NK-92 (cell line): ENCODE results near the gene KLHL36.

Experiments
- DNase-seq: peaks from one replicate; lab custom pipeline; 2025; ENCODE audit not compliant: unreplicated experiment; lab: John Stamatoyannopoulos, UW

Gene KLHL36

GRCh38 chr16:84647828-84648594 lies at the start of gene KLHL36:
Gene KLHL36, plus strand, starts transcription at chr16:84648511. Its CDS starts 2,357 bp downstream, at chr16:84650868.
- no peak for DNase-seq

GRCh38 chr16:84599521-84600202 lies 48.6 kb upstream of the KLHL36 start:
- DNase-seq, result no peak

- DNase-seq, result no peak
Observed at GRCh38 chr16:84600343-84601229, 47.7 kb upstream of the KLHL36 start.

GRCh38 chr16:84603140-84603816 lies 45.0 kb upstream of the KLHL36 start:
- no peak for DNase-seq

DNA sequence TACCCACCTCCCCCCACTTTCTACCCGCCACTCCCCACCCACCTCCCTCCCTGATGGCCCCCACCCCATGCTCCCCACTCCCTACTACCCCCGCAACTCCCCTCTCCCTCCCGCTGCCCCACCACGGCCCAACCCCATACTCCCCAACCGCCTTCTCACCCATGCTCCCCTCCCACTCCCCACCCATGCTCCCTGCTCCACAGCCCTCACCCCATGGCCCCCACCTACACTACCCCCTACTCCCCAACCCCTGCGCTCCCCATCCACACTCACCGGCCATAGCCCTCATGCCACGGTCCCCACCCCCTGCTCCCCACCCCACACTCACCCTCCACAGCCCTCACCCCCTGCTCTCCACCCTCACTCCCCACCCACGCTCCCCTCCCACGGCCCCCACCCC lies 44.4 kb upstream of the KLHL36 start:
- DNase-seq, result no peak

DNA sequence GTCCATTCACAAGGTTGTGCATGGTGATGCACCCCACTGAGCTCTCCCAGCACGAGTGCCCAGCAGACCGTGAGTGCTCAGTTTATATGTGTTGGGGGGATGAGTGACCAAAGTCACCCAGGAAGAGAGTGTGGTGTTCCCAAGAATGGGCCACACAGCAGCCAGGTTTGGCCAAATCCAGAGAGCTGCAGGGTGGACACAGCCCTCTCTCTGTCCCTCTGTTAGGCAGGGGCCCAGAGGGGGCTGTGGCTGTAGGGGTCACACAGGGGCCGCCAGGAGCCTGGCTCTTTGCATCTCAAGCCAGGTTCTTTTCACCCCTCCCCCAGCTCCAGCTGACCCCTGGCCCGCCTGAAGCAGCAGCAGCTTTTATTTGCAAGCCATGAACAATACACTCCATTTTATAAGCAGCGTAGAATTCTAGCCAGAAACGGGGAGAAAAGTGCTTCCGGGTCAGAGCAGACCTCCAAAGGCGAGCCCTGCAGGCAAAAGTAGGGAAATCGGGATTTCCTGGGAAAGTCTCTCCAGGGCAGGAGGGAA lies 43.8 kb upstream of the KLHL36 start:
- DNase-seq, result no peak

DNA sequence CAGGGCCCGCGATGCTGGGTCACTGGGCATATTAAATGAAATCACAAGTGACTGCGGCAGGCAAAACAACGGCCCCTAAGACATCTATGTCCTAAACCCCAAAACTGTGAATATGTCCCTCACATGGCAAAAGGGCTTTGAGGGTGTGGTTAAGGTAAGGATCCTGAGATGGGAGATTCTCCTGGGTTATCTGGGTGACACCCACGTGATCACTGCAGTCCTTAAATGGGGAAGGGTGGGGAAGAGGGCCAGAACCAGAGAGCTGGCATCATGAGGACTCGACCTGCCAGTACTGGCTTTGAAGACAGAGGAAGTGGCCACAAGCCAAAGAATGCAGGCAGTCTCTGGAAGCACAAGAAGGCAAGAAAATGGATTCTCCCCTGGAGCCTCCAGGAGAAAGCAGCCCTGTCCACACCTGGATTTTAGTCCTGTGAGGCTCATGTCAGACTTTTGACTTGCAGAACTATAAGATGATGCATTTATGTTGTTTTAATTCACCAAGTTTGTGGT lies 42.9 kb upstream of the KLHL36 start:
- DNase-seq, result no peak

- no peak for DNase-seq
Observed at GRCh38 chr16:84606081-84606875, 42.0 kb upstream of the KLHL36 start.

DNA sequence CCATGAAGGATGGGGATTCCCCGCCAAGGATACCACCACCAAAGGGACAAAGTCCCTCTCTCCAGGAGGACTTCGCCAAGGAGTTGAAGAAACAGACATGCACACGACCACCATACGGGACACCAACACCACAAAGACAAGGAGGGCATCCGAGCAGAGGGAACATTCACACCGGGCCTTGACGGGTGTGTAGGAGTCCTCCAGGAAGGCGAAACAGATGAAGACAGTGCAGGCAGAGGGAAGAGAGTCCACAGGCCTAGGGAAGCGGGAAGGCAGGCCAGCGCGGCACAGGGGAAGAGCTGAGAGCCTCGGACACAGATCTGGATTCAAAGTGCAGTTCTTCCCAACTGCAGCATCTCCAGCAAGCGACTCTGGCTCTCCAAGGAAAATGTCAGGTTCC lies 41.2 kb upstream of the KLHL36 start:
- DNase-seq, result no peak

DNA sequence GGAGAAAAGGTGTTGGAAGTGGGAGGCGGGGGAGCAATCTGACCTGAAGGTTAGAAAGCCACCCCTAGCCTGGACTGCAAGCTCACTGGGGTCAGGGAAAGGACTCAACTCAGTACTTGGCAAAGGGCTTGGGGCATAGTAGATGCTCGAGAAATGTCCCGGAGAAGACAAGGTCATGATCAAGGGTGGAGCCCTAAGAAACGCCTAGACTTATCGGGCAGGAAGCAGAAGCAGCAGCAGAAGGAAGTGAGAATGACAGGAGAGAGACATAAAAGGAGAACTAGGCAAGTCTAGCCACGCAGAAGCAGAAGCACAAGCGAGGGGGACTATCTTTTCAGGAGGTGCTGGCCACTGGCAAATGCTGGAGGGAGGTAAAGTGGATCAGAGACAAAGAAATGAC lies 40.6 kb upstream of the KLHL36 start:
- DNase-seq, result no peak

DNA sequence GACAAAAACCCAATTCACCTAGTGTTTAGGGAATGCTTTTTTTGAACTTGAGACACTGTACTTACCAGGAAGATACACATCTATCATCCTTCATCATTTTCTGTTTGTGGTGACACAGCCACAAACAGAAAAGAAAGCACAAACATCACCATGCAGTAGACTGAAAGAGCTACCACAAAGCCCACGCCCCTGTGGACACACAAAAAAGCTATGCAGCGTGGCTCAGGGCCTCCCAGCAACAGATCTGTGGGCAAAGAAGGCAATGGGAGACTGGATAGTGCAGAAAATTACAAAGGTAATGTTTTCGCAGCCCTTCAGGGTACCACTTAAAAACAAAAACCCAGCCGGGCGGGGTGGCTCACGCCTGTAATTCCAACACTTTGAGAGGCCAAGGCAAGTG lies 40.0 kb upstream of the KLHL36 start:
- DNase-seq, result no peak

GRCh38 chr16:84609563-84610177 lies 38.6 kb upstream of the KLHL36 start:
- DNase-seq, result no peak

GRCh38 chr16:84610376-84610775 lies 37.9 kb upstream of the KLHL36 start:
- no peak for DNase-seq

- DNase-seq, result no peak
Observed at GRCh38 chr16:84611041-84611440, 37.3 kb upstream of the KLHL36 start.

DNA sequence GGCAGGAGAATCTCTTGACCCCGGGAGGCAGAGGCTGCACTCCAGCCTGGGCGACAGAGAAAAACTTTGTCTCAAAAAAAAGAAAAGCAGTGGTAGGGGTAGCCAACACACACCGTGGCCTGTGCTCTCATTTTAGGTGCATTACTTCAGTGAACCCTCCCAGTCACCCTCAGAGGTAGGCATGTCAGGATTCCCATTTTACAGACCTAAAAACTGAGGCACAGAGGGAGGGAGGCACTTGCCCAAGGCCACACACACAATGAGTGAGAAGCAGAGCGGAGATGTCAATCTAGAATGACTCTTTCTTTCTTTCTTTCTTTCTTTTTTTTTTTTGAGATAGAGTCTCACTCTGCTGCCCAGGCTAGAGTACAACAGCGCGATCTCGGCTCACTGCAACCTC lies 35.6 kb upstream of the KLHL36 start:
- DNase-seq, result no peak

DNA sequence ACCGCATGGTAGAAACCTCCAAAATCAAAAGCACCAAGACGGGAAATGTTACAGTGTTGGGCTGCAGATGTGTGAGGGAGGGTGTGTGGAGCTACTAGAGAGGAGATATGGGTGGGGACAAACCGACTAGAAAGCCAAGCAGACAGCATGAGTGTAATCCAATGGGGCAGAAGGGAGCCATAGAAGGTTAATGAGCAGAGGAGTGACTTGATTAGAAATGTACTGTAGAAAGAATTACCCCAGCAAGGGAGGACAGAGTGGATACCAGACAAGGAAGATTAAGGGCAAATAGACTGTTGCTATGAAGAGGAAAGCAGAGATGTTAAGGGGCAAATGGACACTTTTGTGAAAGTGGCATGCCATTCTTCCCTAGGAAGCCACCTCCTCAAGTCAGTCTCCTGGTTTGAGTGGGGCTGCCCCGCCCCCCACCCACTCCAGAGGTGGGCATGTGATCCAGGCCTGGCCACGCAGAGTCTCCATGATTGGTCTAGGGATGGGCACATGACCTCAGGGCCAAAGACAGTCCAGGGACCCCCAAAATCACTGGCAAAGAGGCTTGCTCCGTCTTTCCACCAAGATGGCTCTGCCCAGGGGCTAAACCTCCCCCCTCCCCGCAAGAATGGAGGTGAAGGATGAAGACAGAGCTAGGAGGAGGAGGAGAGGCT lies 34.8 kb upstream of the KLHL36 start:
- no peak for DNase-seq

- DNase-seq, result no peak
Observed at GRCh38 chr16:84614073-84614459, 34.2 kb upstream of the KLHL36 start.

DNA sequence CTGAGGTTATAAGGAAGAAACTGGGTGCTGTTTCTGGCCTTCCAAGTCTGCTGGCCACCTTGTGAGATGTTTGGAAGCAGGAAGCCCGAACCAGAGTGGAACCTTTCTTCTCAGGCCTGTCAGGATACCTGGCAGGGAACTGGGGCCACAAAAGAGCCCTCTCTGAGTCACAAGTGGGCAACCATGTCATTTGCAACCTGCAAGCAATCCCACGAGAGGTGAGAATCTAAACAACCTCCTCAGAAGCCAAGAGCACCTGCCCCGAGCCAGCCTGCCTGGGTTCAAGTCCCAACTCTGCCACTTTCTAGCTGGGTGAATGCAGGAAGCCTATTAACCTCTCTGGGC lies 33.7 kb upstream of the KLHL36 start:
- DNase-seq, result no peak
